NCI-H774 (cell line): Measurements from ENCODE around the gene ARPIN.
"Not testable (repeated sequence)": the region's sequence is repeated elsewhere in the genome, so short reads cannot be mapped to it uniquely, and the experiment has no call there.

Experiments used
- DNase-seq: peaks from one replicate; lab custom pipeline; 2025; lab: John Stamatoyannopoulos, UW

ARPIN gene

DNA sequence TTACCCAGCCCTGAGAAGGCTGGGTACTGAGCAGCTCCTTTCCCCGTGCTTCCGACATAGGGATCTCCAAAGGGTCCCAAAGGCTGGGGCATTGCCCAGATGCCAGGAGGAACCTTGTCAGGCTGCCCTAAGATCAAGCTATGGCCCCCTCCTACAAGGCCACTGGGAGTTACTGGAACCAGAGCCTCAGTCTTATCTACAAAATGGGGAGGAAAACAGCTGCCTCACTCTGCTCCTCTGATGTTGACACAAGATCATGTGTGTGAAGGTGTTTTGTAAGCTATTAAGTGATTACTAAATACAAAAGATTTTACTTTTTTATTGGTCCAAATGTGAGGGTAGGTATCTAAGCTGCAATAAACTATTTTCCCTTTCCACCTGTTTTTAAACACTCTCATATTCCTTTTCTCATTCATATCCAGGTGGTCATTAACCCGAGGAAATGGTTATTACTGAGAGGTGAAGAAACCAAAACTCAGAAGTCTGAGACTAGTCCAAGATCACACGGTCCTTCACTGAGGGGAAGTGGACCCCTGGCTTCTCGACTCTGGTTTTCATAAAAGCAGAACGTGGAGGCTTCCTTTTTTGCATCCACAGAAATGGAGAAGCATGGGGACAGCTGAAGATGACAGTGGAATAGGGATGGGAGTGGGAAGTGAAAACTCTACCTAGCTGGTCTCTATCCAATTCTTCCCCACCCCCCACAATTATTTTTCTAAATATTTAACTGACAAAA is 1.7 kb downstream of the ARPIN start:
- DNase-seq = no peak

DNA sequence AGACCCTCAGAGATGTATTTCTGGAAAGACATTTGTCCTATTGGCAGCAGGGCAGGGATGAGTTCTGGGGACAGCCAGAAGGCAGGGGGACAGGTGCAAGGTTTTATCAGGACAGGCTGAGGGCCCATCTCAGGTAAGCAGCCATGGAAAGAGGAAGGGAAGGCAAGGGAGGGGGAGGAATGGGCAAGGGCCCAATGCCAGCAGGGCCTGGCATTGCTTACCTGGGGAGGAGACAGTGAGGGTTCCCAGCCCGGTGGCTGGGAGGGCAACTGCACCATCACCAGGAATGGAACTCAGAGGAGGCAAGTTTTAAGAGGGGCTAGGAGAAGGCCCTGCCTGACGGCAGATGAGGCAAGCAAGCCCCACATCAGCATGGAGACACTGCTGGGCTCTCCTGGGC is 3.1 kb downstream of the ARPIN start:
- no peak for DNase-seq

DNA sequence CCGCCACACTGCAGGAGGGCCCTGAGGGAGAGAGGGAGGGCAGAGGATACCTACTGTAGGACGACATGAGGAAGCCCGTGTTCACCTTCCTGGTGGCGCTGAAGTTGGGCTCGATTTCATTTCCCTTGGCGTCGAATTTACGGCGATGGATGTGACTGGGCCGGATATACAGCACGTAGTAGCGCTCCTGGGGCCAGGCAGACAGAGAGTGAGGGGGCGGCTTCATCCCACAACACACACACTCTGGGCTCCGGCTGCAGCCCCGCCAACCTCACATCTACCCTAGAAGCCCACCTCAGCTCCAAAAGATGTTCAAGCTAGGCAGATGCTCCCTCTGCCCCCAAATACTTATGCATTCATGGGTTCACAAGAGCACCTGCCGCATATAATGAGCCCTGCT is 4.5 kb downstream of the ARPIN start:
- no peak for DNase-seq

DNA sequence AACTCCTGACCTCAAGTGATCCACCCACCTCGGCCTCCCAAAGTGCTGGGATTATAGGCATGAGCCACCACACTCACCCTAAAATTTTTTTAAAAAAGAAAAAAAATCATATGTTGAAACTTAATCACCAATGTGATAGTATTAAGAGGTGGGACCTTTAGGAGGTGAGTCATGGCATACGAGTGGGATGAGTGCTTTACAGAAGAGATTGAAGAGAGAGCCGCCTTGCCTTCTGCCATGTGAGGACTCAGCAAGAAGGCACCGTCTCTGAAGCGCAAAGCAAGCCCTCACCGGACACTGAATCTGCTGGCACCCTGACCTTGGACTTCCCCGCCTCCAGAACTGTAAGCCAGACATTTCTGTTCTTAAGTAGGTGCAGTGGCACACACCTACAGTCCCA is 5.5 kb downstream of the ARPIN start:
- no peak for DNase-seq

DNA sequence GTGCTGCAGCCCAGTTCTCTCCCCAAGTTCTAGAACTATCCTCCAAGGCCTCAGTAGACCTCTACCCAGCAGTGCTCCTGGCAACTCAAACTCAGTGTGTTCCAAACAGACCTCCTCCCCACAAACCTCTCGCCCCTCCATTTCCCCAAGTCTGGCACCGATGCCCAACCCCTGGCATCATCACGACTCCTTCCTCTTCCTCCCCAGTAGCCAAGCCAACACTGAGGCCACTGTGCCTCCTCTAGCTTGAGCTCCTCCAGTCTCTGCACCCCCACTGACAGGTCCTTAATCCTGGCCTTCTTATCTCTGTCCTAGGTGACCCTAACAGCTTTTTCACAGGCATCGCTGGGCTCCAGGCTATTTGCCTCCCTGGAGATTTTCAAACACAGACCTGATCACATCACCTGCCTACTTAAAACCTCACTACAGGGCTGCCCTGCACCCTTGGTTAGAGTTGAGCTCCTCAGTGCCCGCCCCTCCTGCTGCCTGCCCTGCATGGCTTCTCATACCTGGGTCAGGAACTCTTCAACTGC is 6.8 kb downstream of the ARPIN start:
- no peak for DNase-seq

DNA sequence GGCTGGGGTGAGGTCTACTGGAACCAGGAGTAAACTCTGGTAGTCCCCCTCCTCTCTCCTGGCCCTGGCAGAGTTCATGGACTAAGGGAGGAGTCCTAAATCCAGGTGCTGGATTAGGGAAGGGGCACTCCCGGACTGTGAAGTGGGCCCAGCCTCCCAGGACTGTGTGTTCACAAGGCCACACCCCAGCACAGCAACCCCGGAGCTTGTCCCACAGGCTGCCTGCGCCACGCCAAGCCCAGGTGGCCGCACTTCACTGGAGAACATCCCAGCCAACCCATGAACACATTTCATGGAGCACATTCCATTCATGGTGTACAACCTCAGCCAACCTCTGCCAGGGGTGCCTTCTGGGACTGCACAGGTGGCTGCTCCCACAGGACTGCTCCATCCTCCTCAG is 8.2 kb downstream of the ARPIN start:
- DNase-seq = no peak

DNA sequence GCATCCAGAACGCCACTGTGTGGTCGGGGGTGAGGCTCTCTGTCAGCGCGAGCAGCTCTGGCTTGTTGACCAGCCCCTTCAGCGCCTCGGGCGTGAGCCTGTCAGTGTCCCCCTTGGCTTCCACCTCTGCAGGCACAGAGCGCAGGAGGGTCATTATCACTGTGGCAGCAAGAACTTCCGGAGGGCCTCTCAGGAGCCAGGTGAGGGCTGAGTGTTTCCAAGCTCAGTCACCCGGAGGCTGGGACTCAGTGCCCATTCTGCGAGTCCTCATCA is 9.0 kb downstream of the ARPIN start:
- no peak for DNase-seq

DNA sequence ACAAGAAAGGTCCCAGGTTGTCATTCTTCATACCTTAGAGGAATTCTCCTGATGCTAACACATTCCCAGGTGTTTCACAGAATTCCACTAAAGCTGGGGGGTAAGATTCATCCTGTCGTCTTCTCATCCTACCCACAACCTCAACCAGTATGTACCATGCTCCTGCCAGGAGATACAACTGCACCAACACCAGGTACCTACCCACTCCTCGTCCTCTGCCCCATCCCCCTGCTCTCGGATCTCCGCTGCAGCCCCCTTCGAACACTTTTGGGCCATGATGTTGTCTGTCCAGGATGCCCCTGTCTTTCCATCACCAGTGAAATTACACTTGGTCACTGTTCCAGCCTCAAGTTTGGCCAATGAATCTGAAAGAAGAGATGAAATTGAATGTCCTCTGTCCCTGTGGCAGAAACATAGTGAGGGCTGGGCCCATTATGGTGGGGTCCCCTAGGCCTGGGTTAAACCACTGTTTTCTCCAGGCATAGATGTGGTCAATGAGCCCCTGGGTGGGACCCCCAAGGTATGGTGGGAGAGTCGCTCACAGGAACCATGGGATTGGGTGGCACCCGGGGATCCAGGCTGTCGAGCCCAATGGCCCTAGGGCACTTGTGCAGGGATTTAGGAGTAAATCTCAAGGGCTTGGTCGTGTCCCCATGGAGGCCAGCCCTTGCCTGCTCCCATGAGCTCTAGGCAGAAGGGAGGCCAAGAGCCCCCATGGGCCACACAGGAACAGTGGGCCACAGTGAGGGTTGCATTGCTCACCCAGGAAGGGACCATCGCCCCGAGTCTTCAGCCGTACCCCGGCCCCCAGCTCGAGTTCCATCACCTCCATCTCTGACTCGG is 9.5 kb downstream of the ARPIN start:
- DNase-seq = no peak

DNA sequence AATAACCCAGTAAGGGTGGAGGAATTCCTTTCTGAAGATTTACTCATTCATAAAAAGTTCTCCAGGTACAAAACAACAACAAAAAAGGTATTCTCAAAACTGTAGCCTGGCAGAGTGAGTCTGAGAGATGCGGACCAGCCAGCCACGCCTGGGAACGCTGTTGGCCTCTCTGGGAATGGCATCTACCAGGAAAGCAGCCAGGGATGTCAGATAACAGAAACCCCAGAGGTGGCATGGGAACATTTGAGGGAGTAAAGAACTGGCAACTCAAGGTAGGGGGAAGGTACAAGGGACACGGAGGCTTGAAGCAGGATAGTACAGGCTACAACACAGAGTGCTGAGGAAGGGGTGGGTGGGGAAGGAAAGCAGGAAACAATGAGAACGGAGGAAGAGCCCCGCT is 11.9 kb downstream of the ARPIN start:
- no peak for DNase-seq

DNA sequence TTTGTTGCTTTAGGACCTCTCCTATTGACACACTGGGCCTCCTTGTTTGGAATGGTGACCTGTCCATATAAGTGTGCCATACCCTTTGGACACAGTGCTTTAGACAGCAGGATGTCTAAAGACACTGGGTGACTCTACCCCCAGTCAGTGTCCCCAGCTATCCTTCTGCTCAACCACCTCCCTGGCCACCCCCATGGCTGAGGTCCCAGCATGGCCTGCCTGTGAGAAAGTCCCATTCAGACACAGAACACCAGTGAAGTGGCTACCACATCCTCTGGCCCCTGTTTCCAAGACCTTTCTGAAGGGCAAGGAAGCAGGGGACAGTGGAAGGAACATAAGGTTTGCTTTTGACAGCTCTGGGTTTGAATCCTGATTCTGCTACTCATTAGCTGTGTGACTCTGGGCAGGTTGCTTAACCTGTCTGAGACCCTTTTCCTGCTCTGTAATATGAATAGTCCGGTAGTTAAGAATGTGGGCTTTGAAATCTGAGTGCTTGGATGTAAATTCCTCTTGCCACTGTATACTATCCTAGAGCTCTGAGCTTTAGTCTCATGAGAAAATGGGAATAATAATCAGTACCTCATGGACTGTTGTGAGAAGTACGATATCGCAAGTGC is 12.7 kb downstream of the ARPIN start:
- no peak for DNase-seq

DNA sequence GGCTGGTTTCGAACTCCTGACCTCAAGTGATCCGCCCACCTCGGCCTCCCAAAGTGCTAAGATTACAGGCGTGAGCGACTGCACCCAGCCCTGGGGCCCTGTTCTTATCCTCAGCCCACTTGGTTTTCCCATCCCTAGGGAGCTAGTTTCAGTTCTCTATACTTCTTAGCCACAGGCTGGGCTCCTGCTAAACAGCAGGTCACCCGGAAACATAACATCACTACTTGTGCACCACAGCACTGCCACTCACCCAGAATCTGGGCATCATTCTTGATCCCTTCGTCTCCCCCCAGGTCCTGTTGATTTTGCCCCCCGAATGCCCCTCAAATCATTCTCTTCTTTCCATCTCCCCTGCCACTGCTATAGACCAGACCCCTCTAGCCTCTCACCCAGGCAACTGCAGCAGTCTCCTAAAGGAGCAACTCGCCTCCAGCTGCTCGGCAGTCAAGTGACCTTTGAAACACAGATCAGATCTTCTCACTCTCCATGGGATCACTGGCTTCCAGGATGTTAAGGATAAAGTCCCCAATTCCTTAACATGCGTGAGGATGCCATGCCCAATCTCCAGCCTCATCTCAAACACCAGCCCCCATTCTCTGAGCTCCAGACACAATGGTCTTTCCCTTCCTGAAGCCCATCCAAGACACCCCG is 13.3 kb downstream of the ARPIN start:
- DNase-seq = no peak

DNA sequence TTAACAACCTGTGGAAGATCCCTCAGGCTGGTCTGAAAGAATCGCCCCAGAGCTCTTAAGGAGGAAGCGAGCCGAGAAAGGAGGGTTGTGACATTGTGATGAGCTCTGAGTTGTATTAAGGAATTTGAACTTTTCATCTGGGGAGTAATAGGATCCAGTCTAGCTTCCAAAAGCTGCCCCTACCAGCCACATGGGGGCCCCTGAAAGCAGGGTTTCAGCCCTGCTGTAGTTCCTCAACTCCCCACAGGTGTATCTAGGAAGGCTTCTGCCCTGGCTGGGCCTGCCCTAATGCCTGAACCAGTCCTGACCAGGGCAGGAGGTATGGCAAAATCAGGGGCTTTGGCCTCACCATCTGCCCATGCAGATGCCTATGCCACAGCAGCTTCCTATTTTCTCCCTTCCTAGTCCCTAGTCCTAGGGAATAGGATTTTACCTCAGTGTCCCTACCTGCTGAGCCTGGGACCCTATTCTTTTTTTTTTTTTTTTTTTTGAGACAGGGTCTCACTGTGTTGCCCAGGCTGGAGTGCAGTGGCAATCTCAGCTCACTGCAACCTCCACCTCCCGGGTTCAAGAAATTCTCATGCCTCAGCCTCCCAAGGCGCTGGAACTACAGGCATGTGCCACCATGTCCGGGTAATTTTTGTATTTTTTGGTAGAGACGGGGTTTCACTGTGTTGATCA is 14.0 kb downstream of the ARPIN start:
- DNase-seq = no peak

DNA sequence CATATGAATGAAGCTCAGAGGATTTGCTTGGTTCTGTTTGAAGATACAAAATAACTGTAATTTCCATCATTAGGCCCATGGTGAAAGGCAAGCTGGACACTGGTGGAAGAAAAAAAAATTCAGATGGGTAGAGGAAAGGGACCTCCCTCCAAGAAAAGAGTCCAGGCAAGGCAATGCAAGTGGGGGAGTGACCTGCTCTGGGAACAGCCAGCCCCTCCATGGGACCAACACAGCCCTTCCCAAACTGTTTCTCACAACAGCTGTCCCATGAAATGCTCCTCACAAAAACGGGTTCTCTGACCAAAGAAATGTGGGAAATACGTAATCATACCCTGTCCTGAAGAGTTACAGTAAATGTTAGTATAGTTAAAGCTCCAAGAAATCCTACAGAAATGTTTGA is 14.6 kb downstream of the ARPIN start:
- no peak for DNase-seq

DNA sequence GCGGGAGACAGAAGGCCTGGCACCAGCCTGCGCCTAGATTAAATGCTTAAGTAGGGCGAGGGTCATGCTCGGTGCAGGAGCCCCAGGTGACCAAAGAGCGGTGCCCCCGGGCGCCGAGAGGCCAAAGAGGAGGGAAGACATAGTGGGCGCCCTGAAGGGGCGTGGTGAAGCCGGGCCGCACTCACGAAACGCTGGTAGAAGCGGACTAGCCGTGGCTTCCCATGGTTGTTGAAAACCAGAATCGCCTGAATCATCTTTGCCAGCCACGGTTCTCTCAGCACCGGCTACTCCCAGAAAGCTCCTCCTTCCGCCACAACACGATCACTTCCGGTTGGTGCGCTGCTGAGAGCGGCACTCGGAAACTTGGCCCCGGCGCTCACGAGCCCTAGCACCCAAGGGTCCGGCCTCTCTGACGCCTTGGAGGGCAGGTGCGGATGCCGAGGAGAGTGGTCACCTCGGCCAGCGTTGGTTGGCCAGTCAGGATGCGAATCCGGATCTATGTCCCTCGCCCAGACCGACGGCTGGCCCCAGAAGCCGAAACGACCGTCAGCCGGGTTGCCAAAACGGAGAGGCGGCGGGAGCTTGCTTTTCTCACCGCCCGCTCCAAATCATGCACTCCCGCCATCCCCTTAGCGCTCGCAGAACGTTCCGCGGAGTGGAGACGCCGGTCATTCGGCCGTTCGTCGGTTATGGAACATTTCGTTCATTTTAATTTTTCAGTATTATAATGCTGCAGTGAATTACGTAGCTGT is 18.9 kb downstream of the ARPIN start, which contains the start of gene AP3S2:
Gene AP3S2, minus strand, starts transcription at position 299 of the 752 bp plus-strand sequence. Its CDS starts 45 bp downstream, at position 254.
- DNase-seq = peak; percentile 94

DNA sequence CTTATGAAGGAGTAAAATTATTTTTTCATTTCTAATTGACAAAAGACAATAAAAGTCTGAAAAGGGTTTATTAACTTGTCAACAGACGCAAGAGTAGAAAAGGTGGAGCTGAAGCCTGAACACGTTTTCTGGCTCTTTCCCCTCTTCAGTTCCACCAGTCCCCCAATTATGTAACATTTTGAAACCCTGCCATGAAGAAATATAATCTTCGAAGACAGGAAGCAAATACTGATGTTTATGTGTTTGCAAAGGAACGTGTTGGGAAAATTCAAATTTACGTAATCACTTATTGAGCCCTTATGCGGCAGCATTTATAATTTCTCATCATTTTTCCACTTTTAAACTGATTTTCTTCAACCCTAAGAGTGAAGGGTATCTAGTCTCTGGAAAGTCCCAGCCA is 19.7 kb downstream of the ARPIN start:
- no peak for DNase-seq

DNA sequence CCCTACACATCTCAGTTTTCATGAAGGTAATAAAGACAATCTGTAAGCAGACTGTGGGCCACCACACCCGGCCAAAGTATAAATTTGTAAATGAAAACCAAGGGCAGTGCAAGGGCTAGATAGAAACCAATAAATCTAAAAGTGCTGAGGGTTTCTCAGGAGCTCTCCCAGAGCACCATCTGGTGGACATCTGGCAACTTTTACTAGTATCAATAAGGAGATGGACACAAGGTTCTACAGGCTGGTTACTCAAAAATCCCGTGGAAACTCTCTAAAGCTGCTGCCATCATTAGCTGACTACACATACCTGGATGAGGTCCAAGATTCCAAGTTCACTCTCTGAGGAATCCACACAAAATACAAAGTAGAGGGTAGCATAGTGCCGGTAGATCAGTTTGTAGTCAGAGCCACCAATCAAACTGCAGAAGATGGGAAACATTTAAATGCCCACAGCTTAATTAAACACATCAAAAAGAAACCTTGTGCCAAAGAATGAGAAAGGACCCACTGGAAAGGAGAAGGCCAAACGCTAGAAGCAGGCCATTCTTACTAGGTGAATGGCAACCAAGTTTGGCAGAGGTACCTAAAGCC is 24.4 kb downstream of the ARPIN start:
- DNase-seq = no peak

DNA sequence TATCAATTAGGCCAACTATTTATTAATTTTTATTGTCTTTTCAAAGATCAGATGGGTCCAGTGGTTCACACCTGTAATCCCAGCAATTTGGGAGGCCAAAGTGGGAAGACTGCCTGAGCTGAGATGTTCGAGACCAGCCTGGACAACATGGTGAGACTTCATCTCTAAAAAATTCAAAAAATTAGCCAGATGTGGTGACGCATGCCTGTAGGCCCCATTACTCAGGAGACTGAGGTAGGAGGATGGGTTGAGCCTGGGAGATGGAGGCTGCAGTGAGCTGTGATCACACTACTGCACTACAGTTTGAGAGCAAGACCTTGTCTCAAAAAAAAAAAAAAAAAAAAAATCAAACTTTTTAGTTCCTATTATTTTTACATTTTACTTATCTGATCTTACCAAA is 27.1 kb downstream of the ARPIN start:
- DNase-seq = no peak

DNA sequence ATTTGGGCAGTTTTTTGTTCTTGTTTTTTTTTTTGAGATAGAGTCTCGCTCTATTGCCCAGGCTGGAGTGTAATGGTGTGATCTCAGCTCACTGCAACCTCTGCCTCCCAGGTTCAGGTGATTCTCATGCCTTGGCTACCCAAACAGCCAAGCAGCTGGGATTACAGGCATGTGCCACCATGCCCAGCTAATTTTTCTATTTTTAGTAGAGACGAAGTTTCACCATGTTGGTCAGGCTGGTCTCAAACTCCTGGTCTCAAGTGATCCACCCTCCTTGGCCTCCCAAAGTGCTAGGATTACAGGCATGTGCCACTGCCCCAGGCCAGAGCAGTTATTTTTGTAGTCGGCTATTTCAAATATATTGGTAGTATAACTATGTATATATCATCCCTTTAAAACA is 27.6 kb downstream of the ARPIN start:
- not testable (repeated sequence) for DNase-seq

DNA sequence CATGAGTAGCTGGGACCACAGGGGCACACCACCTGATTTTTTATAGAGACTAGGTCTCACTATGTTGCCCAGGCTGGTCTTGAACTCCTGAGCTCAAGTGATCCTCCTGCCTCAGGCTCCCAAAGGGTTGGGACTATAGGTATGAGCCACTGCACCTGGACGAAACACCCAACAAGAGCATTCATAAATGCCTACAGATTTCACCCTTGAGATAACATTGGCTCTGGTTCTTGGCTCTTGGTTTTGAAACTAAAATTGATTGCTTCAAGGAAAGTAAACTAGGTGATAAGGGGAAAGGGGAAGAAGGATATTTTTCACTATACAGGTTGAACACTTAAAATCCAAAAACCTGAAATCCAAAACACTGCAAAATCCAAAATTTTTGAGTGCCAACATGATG is 29.2 kb downstream of the ARPIN start:
- no peak for DNase-seq

DNA sequence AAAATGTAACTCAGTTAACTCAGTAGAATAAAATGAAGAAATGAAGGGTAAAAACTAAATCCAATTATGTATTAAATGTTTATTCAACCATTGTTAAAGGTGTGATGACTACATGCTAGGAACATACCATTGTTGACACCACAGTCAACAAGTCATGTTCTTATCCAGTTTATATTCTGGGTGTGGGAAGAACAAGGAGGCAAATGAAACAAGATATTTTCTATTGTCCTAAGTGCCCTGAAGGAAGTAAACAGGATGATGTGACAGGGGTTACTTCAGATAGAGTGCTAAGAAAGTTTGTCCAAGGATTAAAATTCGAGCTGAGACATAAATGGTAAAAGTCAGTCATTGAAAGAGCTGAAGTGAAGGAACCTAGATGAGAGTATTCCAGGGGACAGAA is 32.0 kb downstream of the ARPIN start:
- no peak for DNase-seq

DNA sequence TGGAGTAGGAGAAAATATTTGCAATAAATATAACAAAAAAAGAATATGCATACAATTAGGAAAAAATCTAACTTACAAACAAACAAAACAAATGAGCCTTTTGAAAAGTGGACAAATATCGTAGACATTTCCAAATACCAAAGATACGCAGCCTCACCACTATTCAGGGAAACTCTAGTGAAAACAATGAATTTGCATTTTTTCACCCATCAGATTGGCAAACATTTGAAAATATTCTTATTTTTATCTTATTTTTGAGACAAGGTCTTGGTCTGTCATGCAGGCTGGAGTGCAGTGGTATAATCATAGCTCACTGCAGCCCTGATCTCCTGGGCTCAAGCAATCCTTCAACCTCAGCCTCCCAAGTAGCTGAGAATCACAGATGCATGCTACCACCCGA is 34.4 kb downstream of the ARPIN start:
- no peak for DNase-seq
